Epithelial cell of esophagus (primary cell): ENCODE measurements around the gene AURKA.
A peak's percentile ranks its signal among the peaks of the same experiment; 100 is the strongest.

ENCODE experiments used
- DNase-seq: peaks from one replicate; pipeline ENCODE4 v3.0.0; 2010; ENCODE audit warnings: low read depth
- H3K4me3 ChIP-seq: 2 replicates; pipeline ENCODE4 v1.5.1; 2011; ENCODE audit warnings: mild to moderate bottlenecking, low read length, control low read depth
- TF ChIP-seq, protein P1 (sequence below): IDR thresholded peaks from 2 replicates; pipeline ENCODE4 v1.5.1; 2011; ENCODE audit warnings: low read depth, mild to moderate bottlenecking, low read length, control low read depth, inconsistent platforms; ENCODE audit not compliant: insufficient read depth; ENCODE audit errors: missing control alignments

Gene AURKA

DNA sequence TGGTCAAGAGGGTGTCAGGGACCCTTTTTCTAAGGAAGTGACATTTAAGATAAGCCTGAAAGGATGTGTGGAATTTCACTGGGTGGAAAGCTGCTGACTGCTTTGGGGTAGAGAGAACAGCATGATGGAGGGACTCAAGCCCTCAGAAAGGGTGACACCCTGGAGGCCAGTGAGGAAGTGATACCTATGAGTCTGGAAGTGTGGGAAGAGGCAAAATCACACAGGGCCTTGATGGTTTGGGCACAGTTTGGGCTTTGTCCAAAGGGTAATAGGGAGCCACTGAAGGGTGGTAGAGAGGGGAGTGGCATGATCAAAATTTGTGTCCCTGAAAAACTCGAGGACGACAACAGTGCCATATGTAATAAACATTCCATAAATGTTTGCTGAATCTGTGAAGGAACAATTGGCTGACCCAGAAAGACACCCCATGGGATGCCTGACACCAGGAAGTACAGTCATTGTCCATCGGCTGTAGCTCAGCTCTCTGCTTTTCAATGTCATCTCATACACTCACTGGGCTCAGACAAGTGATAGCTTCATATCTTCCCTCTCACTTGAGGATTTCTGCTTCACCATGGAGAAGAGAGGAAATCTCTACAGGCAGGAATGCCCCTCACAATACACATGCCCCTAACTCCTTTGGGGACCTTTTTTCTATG, 41.3 kb upstream of the AURKA start:
- TF ChIP-seq, protein P1, sequence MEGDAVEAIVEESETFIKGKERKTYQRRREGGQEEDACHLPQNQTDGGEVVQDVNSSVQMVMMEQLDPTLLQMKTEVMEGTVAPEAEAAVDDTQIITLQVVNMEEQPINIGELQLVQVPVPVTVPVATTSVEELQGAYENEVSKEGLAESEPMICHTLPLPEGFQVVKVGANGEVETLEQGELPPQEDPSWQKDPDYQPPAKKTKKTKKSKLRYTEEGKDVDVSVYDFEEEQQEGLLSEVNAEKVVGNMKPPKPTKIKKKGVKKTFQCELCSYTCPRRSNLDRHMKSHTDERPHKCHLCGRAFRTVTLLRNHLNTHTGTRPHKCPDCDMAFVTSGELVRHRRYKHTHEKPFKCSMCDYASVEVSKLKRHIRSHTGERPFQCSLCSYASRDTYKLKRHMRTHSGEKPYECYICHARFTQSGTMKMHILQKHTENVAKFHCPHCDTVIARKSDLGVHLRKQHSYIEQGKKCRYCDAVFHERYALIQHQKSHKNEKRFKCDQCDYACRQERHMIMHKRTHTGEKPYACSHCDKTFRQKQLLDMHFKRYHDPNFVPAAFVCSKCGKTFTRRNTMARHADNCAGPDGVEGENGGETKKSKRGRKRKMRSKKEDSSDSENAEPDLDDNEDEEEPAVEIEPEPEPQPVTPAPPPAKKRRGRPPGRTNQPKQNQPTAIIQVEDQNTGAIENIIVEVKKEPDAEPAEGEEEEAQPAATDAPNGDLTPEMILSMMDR = no peak
- no peak for DNase-seq
- no peak overlapping the region for H3K4me3 ChIP-seq

DNA sequence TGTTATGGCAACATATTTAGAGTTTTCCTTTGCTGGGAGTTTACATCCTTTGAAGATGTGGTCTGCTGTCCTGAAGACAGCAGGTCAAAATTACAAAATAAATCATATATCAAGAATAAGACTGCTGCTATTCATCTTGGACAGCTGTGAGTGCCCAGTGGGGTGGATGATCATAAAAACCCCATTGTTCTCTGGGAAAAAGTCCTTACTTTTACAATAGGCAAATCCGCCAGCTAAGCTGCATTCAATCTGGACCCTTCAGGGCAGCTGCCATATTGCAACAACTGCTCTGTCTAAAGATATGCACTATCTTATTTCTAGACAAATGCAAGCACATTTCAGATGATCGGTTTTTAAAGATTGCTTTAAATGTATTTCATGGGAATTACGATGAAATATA, 39.5 kb upstream of the AURKA start:
- TF ChIP-seq, protein P1 = no peak
- H3K4me3 ChIP-seq = no peak overlapping the region
- no peak for DNase-seq

DNA sequence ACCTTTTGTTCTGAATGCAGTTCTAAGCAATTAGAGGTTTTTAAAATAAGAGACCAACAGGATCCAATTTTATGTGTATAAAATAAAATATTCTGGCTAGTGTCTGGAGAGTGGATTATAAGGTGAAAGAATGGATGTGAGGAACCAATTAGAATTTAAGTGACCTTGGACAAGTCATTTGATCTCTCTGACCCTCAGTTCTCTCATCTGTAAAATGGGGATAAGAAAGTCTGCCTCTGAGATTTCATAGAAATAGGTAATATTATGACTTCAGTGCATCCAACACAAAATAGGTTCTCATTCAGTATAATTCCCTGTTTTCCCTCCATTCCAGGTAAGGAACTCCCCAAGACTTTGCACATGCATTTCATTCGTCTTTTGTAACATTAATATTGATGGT, 38.9 kb upstream of the AURKA start:
- DNase-seq = no peak
- H3K4me3 ChIP-seq = no peak overlapping the region
- TF ChIP-seq, protein P1 = no peak

DNA sequence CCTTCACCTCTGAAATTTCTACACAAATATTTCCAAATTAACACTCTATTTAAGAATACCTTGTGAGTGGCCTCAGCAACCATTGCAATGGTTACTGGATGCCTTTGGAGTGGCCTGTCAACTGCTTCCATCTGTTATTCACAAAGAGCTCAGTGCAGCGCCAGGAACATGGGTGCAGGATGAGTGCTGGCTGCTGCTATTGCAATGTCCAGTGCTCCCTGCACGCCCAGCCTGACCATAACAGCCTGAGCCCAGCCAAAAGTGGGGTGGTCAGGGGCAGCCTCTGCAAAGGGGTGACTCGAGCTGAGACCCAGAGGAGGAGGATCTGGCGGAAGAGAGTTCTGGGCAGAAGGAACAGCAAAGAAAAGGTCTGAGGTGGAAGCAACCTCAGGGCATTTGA, 38.4 kb upstream of the AURKA start:
- TF ChIP-seq, protein P1 = no peak
- no peak for DNase-seq
- H3K4me3 ChIP-seq = no peak overlapping the region

DNA sequence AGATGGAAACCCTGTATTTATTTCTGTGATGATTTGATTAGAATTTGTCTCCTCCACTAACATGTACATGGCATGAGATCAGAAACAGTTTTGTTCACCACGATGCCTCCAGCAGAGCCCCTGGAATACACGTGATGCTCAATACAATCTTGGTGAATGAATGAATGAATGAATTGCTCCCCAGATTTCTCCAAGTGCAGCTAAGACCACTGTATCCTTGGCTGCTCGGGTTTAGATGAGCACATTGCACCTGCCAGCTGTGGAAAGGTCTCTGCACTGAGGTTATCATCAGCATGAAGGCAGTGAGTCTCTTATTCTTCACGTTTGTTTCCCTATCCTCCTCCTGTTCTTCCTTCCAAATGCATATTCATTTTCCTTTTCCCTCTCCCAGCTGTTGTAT, 37.9 kb upstream of the AURKA start:
- TF ChIP-seq, protein P1 = no peak
- DNase-seq = no peak
- no peak overlapping the region for H3K4me3 ChIP-seq

DNA sequence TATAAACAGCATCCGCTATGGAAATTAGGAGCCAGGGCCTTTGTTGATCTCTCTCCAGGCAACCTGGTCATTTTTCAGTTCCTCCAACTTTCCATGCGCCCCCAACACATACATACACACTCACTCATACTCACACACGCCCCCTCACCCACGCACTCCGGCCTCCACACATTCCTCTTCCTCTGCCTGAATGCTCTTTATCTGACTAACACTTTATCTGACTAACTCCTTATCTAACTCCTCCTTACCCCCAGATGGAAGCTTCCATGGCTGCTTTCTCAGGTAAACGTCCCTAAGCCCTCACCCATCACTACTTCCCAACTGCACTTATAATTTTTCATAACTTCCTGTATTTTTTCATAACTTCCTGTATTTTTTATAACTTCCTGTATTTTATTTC, 37.5 kb upstream of the AURKA start:
- no peak overlapping the region for H3K4me3 ChIP-seq
- peak; percentile 18 for DNase-seq
- TF ChIP-seq, protein P1 = no peak

DNA sequence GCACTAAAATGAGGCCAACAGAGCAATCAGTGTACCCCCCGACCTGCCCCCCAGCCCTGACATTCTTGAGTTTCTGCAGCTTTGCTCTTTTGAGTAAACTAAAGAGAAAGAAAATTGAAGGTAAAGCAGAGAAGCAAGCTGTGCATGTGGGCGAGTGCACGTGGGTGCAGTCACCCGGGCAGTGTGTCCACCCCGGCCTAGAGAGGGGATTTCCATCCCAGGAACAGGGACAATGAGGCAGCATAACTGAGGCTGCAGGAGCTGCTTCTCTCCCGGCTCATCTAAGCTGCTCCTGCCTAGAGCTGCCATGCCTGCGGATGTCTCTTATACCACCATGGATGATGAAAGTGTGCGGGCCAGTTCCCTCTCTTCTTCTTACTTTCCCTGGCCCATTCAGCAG, 36.9 kb upstream of the AURKA start:
- DNase-seq = no peak
- H3K4me3 ChIP-seq = no peak overlapping the region
- TF ChIP-seq, protein P1 = no peak
